H1 (cell line): ENCODE measurements around the gene KCNK13. TPM values are rescaled to one million over a fixed set of nuclear protein-coding genes. Genes with fewer than 3 reads are reported as not detected.

Experiments used
- CTCF ChIA-PET: fragments of 300-600 bp; sonication (Branson Sonifier 250); formaldehyde crosslinking; loops from one replicate; lab custom pipeline; 2021; ENCODE audit not compliant: partially characterized antibody; lab: Charles Lee
- POLR2A ChIA-PET: fragments of 300-600 bp; sonication (Branson Sonifier 250); formaldehyde crosslinking; loops from one replicate; lab custom pipeline; 2021; ENCODE audit warnings: inconsistent platforms; ENCODE audit not compliant: partially characterized antibody; lab: Charles Lee
- DNase-seq, 2 experiments: peaks; one replicate each; pipeline versions ENCODE4 v3.0.0 to v3.0.0-alpha.2; 2010 to 2022; ENCODE audit warnings: low spot score in 2 of 2, low read depth in 1 of 2, mixed read lengths in 1 of 2
- FAIRE-seq: peaks from 2 replicates; lab custom pipeline; 2011; peaks lifted over from hg19 to GRCh38; lab: Jason Lieb, UNC
- H2AFZ ChIP-seq: 2 replicates; pipeline ENCODE4 v1.8.1; 2012; ENCODE audit warnings: low read length, inconsistent platforms
- H2AK5ac ChIP-seq: 2 replicates; pipeline ENCODE4 v1.6.1; 2013; ENCODE audit warnings: low read depth, low read length
- H2BK120ac ChIP-seq: replicated peaks from 2 replicates; pipeline ENCODE3; 2013; ENCODE audit warnings: low read depth, low read length, inconsistent platforms
- H2BK12ac ChIP-seq: 2 replicates; pipeline ENCODE4 v1.6.1; 2013; ENCODE audit warnings: low read depth, low read length
- H2BK15ac ChIP-seq: 2 replicates; pipeline ENCODE4 v1.6.1; 2013; ENCODE audit warnings: low read length
- H2BK20ac ChIP-seq: 2 replicates; pipeline ENCODE4 v1.6.1; 2013; ENCODE audit warnings: low read length
- H2BK5ac ChIP-seq: 2 replicates; pipeline ENCODE4 v1.6.1; 2013; ENCODE audit warnings: low read depth, low read length
- H3K14ac ChIP-seq: 2 replicates; pipeline ENCODE4 v1.6.1; 2013; ENCODE audit warnings: inconsistent platforms; ENCODE audit not compliant: insufficient read length
- H3K18ac ChIP-seq: 2 replicates; pipeline ENCODE4 v1.6.1; 2013; ENCODE audit warnings: low read length; ENCODE audit errors: extremely low read depth
- H3K23ac ChIP-seq: 2 replicates; pipeline ENCODE4 v1.6.1; 2013; ENCODE audit warnings: inconsistent platforms; ENCODE audit not compliant: insufficient read length
- H3K23me2 ChIP-seq: 2 replicates; pipeline ENCODE4 v1.6.1; 2013; ENCODE audit warnings: low read depth, low read length
- H3K27ac ChIP-seq: 2 replicates; pipeline ENCODE4 v1.6.1; 2011; ENCODE audit warnings: low read depth, low read length, inconsistent platforms
- H3K27me3 ChIP-seq, 4 experiments: replicated peaks in 1 of 4; 1 replicate in 1 of 4; 2 replicates in 3 of 4; pipeline versions ENCODE4 v1.6.1 to v1.8.1; 2011 to 2013; ENCODE audit warnings: low read length in 3 of 4, mild to moderate bottlenecking in 3 of 4, inconsistent platforms in 2 of 4, mixed read lengths in 2 of 4, moderate library complexity in 1 of 4; ENCODE audit not compliant: control insufficient read depth in 3 of 4, insufficient read depth in 3 of 4; ENCODE audit errors: extremely low read depth in 1 of 4
- H3K36me3 ChIP-seq, 4 experiments: 2 replicates each; pipeline versions ENCODE4 v1.6.1 to v1.8.1; 2011 to 2013; ENCODE audit warnings: mild to moderate bottlenecking in 4 of 4, low read length in 3 of 4, moderate library complexity in 2 of 4, control low read depth in 1 of 4, inconsistent platforms in 1 of 4; ENCODE audit not compliant: insufficient read depth in 4 of 4, control insufficient read depth in 2 of 4
- H3K4ac ChIP-seq: replicated peaks from 2 replicates; pipeline ENCODE3; 2013; ENCODE audit warnings: low read length, low read depth, mixed read lengths, inconsistent platforms; ENCODE audit not compliant: insufficient read length
- H3K4me1 ChIP-seq, 4 experiments: replicated peaks in 1 of 4; 1 replicate in 1 of 4; 2 replicates in 3 of 4; pipeline versions ENCODE4 v1.6.1 to v1.8.1; 2011 to 2013; ENCODE audit warnings: low read length in 3 of 4, inconsistent platforms in 2 of 4, mixed read lengths in 1 of 4; ENCODE audit not compliant: insufficient read depth in 4 of 4, control insufficient read depth in 3 of 4
- H3K4me2 ChIP-seq, 2 experiments: 2 replicates each; pipeline versions ENCODE4 v1.6.1 to v1.8.1; 2011 to 2013; ENCODE audit warnings: low read depth in 2 of 2, low read length in 2 of 2, control low read depth in 1 of 2, inconsistent platforms in 1 of 2, mild to moderate bottlenecking in 1 of 2; ENCODE audit not compliant: insufficient read depth in 1 of 2
- H3K4me3 ChIP-seq, 4 experiments: fragments of 200-600, 300-600 bp in 1 of 4; sonication (generic), shearing (Covaris generic), sonication (Bioruptor Twin) in 1 of 4; 2 replicates each; pipeline versions ENCODE4 v1.5.1 to v1.8.1; 2011 to 2016; ENCODE audit warnings: low read length in 4 of 4, low read depth in 3 of 4, control low read depth in 2 of 4, inconsistent platforms in 2 of 4, mild to moderate bottlenecking in 2 of 4, mixed read lengths in 1 of 4, moderate library complexity in 1 of 4; ENCODE audit not compliant: insufficient read depth in 2 of 4; ENCODE audit errors: extremely low read depth in 1 of 4
- H3K56ac ChIP-seq: replicated peaks from 2 replicates; pipeline ENCODE3; 2013; ENCODE audit warnings: low read depth, mild to moderate bottlenecking, mixed read lengths, low read length, inconsistent platforms; ENCODE audit not compliant: insufficient read length
- H3K79me1 ChIP-seq: 2 replicates; pipeline ENCODE4 v1.6.1; 2013; ENCODE audit warnings: low read depth, low read length, control low read depth
- H3K79me2 ChIP-seq, 2 experiments: 2 replicates each; pipeline versions ENCODE4 v1.6.1 to v1.8.1; 2012 to 2013; ENCODE audit warnings: low read length in 2 of 2, mild to moderate bottlenecking in 2 of 2, inconsistent platforms in 1 of 2; ENCODE audit not compliant: insufficient read depth in 2 of 2, control insufficient read depth in 1 of 2
- H3K9ac ChIP-seq, 4 experiments: replicated peaks in 1 of 4; 1 replicate in 1 of 4; 2 replicates in 3 of 4; pipeline versions ENCODE4 v1.6.1 to v1.8.1; 2011 to 2013; ENCODE audit warnings: low read depth in 3 of 4, low read length in 3 of 4, control low read depth in 2 of 4, mild to moderate bottlenecking in 2 of 4, moderate library complexity in 2 of 4, inconsistent platforms in 1 of 4; ENCODE audit errors: extremely low read depth in 1 of 4
- H3K9me3 ChIP-seq, 2 experiments: 2 replicates each; pipeline versions ENCODE4 v1.6.1 to v1.8.1; 2012 to 2013; ENCODE audit warnings: mild to moderate bottlenecking in 2 of 2, moderate library complexity in 2 of 2, control low read depth in 1 of 2, inconsistent platforms in 1 of 2, low read depth in 1 of 2, low read length in 1 of 2, mixed read lengths in 1 of 2; ENCODE audit not compliant: insufficient read depth in 2 of 2
- H4K20me1 ChIP-seq, 2 experiments: replicated peaks in 1 of 2; 2 replicates each; pipeline versions ENCODE3 to v1.8.1; 2011 to 2013; ENCODE audit warnings: inconsistent platforms in 2 of 2, low read length in 2 of 2, mild to moderate bottlenecking in 1 of 2; ENCODE audit not compliant: insufficient read depth in 2 of 2, control insufficient read depth in 1 of 2
- H4K5ac ChIP-seq: 2 replicates; pipeline ENCODE4 v1.6.1; 2013; ENCODE audit warnings: low read length, low read depth, mixed read lengths, inconsistent platforms; ENCODE audit not compliant: insufficient read length
- H4K8ac ChIP-seq: 2 replicates; pipeline ENCODE4 v1.8.0; 2013; ENCODE audit warnings: mild to moderate bottlenecking, moderate library complexity, low read length, inconsistent platforms; ENCODE audit not compliant: insufficient read depth; ENCODE audit errors: extremely low read depth
- H4K91ac ChIP-seq: replicated peaks from 2 replicates; pipeline ENCODE3; 2013; ENCODE audit warnings: low read length, mixed read lengths, inconsistent platforms; ENCODE audit not compliant: insufficient read length
- CBX5 ChIP-seq: fragments of 300-800, 300-1000 bp; sonication (generic); IDR thresholded peaks from 2 replicates; pipeline ENCODE4 v1.7.1; 2016; ENCODE audit warnings: antibody characterized with exemption, low read length, low read depth
- CHD2 ChIP-seq: IDR thresholded peaks from 2 replicates; pipeline ENCODE4 v1.6.1; 2012; ENCODE audit warnings: low read length, improper control_type of control experiment
- EGR1 ChIP-seq: IDR thresholded peaks from 2 replicates; pipeline ENCODE4 v1.6.1; 2011; ENCODE audit warnings: low read depth, low read length, borderline replicate concordance
- EZH2 ChIP-seq: fragments of 200-600 bp; sonication (generic); IDR thresholded peaks from 2 replicates; pipeline ENCODE4 v1.7.1; 2012; ENCODE audit warnings: low read depth, mild to moderate bottlenecking, moderate library complexity, low read length, inconsistent platforms; ENCODE audit not compliant: severe bottlenecking
- HDAC6 ChIP-seq: IDR thresholded peaks from one replicate; pipeline ENCODE4 v1.7.1; 2012; ENCODE audit warnings: low read depth, mild to moderate bottlenecking, inconsistent platforms, low read length, moderate library complexity
- JUN ChIP-seq: IDR thresholded peaks from 2 replicates; pipeline ENCODE4 v1.6.1; 2011; ENCODE audit warnings: low read depth, mild to moderate bottlenecking, improper control_type of control experiment, low read length
- POLR2A ChIP-seq, 2 experiments: IDR thresholded peaks; 1 replicate in 1 of 2; 2 replicates in 1 of 2; pipeline ENCODE4 v1.6.1; 2011; ENCODE audit warnings: low read depth in 2 of 2, low read length in 2 of 2, mild to moderate bottlenecking in 2 of 2; ENCODE audit errors: control extremely low read depth in 1 of 2
- RAD21 ChIP-seq, 2 experiments: IDR thresholded peaks in 1 of 2; conservative IDR thresholded peaks in 1 of 2; 2 replicates each; pipeline ENCODE4 v1.6.1; 2011; ENCODE audit warnings: low read depth in 2 of 2, low read length in 2 of 2, improper control_type of control experiment in 1 of 2, inconsistent platforms in 1 of 2, mild to moderate bottlenecking in 1 of 2, moderate library complexity in 1 of 2
- RBBP5 ChIP-seq: IDR thresholded peaks from 2 replicates; pipeline ENCODE4 v1.7.1; 2012; ENCODE audit warnings: low read depth, mild to moderate bottlenecking, inconsistent platforms, low read length, moderate library complexity, borderline replicate concordance
- RNF2 ChIP-seq: fragments of 200-900, 300-1000 bp; sonication (generic); IDR thresholded peaks from 2 replicates; pipeline ENCODE4 v1.7.1; 2016; ENCODE audit warnings: borderline replicate concordance, low read depth, mild to moderate bottlenecking, antibody characterized with exemption, low read length; ENCODE audit not compliant: poor library complexity, severe bottlenecking; ENCODE audit errors: missing control alignments
- RXRA ChIP-seq: IDR thresholded peaks from 2 replicates; pipeline ENCODE4 v1.6.1; 2011; ENCODE audit warnings: low read depth, mild to moderate bottlenecking, low read length, moderate library complexity; ENCODE audit not compliant: insufficient read depth
- TAF7 ChIP-seq: optimal IDR thresholded peaks from 2 replicates; pipeline ENCODE3; 2011; ENCODE audit warnings: low read depth, mild to moderate bottlenecking, inconsistent platforms, low read length, moderate library complexity, borderline replicate concordance
- TEAD4 ChIP-seq: IDR thresholded peaks from 2 replicates; pipeline ENCODE4 v1.6.1; 2012; ENCODE audit warnings: low read depth, low read length, inconsistent platforms, mixed read lengths
- WGBS, 2 experiments: shearing (Covaris generic) in 1 of 2; methylation state at CpG; one replicate each; pipeline versions ENCODE4 v1.1.6 to v1.1.7; 2013 to 2015; ENCODE audit warnings: low lambda C conversion rate in 2 of 2, mixed read lengths in 2 of 2, inconsistent platforms in 1 of 2, low coverage in 1 of 2, missing lambda C conversion rate in 1 of 2; ENCODE audit not compliant: insufficient replicate concordance in 2 of 2, insufficient coverage in 1 of 2, insufficient read length in 1 of 2; ENCODE audit errors: extremely low coverage in 1 of 2, missing lambda C conversion rate in 1 of 2; 5-methylcytosine and 5-hydroxymethylcytosine counted together
- polyA plus RNA-seq, 7 experiments: library from polyadenylated mRNA; depleted of rRNA in 3 of 7; stranded (reverse) in 5 of 7; unstranded in 2 of 7; fragments of >200 nt in 5 of 7; fragments of 200-250 nt in 2 of 7; gene quantifications; 1 replicate in 5 of 7; 2 replicates in 1 of 7; 4 replicates in 1 of 7; pipeline versions ENCODE4 v1.2.1 to v1.2.3, GENCODE V29; 2011 to 2013; ENCODE audit warnings: missing spikeins in 2 of 7, mixed read lengths in 2 of 7
- total RNA-seq: library from RNA; stranded (reverse); fragmentation: NEBNext Ultra II Directional; extraction: Animal tissue kit (Norgen Biotek cat#: 25700); gene quantifications from 2 replicates; pipeline ENCODE4 v1.2.1, GENCODE V29; 2021
- TF ChIP-seq, protein P1 (sequence below): IDR thresholded peaks from 2 replicates; pipeline ENCODE4 v1.6.1; 2012; ENCODE audit warnings: inconsistent platforms

Gene KCNK13
- total and polyA plus RNA-seq, 2 of the 8 experiments (the other 6 are each of a cell fraction or from before 2014, with no cell fraction given) = 0.39 to 0.48 TPM

DNA sequence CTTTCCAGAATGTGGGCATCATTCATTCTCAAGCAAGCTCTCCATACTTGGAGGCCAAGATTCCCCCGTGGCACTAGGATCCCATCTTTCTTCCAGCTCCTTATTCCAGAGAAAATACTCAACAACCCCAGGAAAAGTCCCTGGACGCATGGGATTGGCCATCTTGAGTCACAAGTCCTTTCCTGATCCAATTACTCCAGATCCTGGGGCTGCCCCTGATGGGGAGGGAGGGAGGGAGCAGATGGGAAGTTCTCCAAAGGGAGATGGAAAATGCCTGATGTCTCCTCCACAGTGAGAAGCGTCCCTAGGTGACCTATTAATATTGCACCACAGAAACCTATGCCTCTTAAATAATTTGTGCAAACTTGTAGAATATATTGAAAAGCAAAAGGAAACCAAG, 12.4 kb upstream of the KCNK13 start:
- H4K20me1 ChIP-seq = peaks cover 0 to 3% of the 10 kb centered on the region in 2 experiments
- H3K36me3 ChIP-seq = no peaks in the 10 kb centered on the region
- no peaks in the 10 kb centered on the region for H3K23me2 ChIP-seq
- POLR2A ChIA-PET = no interaction called here
- WGBS, 2 experiments = 85% methylated on average over 3 of the region's 3 CpGs; no CpG with 5 or more reads in 1 of the 2 experiments
- no peak overlapping the region for H3K4ac ChIP-seq
- H2BK20ac ChIP-seq = no peak overlapping the region
- H3K27me3 ChIP-seq = no peaks in the 10 kb centered on the region
- FAIRE-seq (no peak), DNase-seq (no peak)
- CTCF ChIA-PET = interaction anchor here (1.5 to 2.0 kb wide), 4 partner anchors 8 to 76 kb away, joined by 3 to 5 read pairs (median 4); partner anchors contain the start of gene KCNK13
- H3K4me3 ChIP-seq = no peak overlapping the region
- no peak overlapping the region for H2AK5ac ChIP-seq
- no peak overlapping the region for H2BK15ac ChIP-seq
- H4K91ac ChIP-seq = no peak overlapping the region
- H3K79me1 ChIP-seq = no peaks in the 10 kb centered on the region
- no peaks in the 10 kb centered on the region for H3K9me3 ChIP-seq
- H4K8ac ChIP-seq = no peak overlapping the region
- no peak overlapping the region for H3K14ac ChIP-seq
- no peak overlapping the region for H2BK5ac ChIP-seq
- no peak overlapping the region for H2BK12ac ChIP-seq
- no peaks in the 10 kb centered on the region for H3K79me2 ChIP-seq
- H3K56ac ChIP-seq = no peak overlapping the region
- H2AFZ ChIP-seq = no peak overlapping the region
- H2BK120ac ChIP-seq = no peak overlapping the region
- no peak overlapping the region for H4K5ac ChIP-seq
- H3K27ac ChIP-seq = no peak overlapping the region
- H3K4me1 ChIP-seq = no peaks in the 10 kb centered on the region
- no peak overlapping the region for H3K9ac ChIP-seq
- no peak overlapping the region for H3K4me2 ChIP-seq
- no peak overlapping the region for H3K23ac ChIP-seq
- H3K18ac ChIP-seq = no peak overlapping the region
- TF ChIP-seq POLR2A (IDR thresholded peaks at IDR 0.05; ENCODE audit: control extremely low read depth in 1 of 2, low read depth in 2 of 2, low read length in 2 of 2) (no peak), JUN (no peak), CHD2 (no peak), EGR1 (no peak), TEAD4 (no peak), RNF2 (no peak), RBBP5 (no peak), CBX5 (no peak), RXRA (no peak), EZH2 (no peak), HDAC6 (no peak), TAF7 (no peak), RAD21 (IDR thresholded peaks at IDR 0.05 in 1 of 2, conservative IDR thresholded peaks at IDR 0.05 in 1 of 2; ENCODE audit: low read depth in 2 of 2, low read length in 2 of 2) (no peak)
- TF ChIP-seq, protein P1, sequence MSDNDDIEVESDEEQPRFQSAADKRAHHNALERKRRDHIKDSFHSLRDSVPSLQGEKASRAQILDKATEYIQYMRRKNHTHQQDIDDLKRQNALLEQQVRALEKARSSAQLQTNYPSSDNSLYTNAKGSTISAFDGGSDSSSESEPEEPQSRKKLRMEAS = no peak
